NCI-H2196 treated with DMSO at 0.1 percent for 48 hours (cell line): ENCODE results near the gene HCN4.

ENCODE experiments used
- DNase-seq: peaks from one replicate; lab custom pipeline; 2025; ENCODE audit not compliant: unreplicated experiment; lab: John Stamatoyannopoulos, UW

The HCN4 gene

DNA sequence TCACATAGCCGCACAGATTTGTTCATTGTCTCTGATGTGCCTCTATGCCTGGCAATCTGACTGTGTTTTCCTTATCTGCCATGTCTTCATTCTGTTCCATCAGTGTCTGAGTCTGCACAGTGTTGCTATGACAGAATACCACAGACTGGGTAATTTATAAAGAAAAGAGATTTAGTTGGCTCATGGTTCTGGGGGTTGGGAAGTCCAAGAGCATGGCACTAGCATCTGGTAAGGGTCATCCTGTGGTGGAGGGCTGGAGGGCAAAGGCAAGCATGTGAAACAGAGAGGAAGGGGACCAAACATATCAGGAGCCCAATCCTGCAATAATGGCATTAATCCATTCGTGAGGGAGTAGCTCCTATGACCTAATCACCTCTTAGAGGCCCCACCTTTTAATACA lies 11.9 kb upstream of the HCN4 start:
- no peak for DNase-seq

DNA sequence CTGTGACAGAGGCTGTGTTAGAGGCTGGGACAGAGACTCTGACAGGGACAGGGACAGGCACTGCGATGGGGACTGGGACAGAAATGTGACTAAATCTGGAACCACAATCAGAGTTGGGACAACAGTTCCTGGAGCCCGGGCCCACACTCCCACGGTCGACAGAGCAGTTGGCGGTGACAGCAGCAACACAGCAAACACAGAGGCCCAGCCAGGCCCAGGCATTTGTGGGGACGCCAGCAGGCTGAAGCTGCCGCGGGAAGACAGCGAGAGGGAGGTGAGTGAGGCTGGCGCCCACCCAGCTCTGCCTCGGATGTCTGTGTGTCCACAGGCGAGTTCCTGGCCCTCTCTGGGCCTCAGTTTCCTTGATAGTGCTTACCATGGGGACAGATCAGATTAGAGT lies 9.3 kb upstream of the HCN4 start:
- no peak for DNase-seq

DNA sequence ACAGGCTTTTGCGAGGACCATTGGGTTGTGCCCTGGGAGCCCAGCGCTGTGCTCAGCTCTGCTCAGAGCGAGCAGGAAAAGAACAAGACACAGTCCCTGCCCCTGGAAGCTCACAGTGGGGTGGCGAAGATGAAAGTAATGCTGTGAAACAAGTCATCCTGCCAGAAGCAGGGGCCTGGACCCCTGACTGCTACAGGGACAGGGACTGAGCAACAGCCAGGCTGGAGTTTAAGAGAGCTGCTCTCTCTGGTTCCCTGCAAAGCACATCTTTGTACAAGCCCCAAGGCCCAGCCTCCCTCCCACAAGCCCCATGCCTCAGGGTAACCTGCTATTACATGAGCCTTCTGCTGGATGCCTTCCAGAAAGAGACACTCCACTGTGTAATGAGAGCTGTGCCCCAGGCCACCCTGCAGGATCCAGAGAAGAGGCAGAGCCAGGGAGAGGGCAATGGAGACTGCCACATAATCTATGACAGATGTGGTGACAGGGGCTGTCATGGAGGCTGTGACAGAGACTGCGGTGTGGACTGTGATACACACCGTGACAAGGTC lies 7.1 kb upstream of the HCN4 start:
- DNase-seq, result peak; percentile 5

DNA sequence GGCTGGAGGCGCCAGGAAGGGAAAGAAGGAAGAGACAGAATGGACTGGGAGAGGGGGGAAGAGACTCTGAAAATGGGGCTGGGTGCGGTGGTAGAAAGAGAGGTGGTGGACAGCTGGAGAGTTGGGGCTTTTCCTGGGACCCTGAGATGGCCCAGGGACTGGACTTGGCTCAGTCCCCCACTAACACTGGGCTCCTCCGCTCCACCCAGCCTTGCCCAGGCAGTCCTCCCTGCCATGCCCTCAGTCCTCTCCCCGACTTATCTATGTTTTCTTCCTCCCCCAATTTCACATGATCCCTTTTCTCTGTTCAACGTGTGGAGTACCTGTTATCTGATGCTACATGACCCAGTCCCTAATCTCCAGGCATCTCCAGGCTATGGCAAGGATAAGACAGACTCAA lies 6.3 kb upstream of the HCN4 start:
- no peak for DNase-seq

DNA sequence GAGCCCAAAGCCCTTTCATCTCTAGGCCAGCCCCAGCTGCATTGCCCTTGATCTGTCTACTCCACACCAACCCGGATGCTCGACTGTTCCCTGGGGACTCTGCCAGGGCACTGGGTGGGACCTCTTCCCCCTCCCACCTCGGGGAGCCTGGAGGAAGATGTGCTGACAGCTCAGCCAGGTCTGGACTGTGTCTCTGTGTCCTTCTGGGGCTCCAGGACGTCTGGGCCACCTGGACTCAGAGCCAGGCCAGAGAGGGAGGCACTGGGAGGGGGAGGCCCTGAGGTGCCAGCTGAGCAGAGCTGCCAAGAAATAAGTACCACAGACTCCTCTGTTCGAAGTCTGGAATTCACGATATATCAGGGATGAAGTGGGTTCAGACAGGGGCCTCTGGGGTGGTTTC lies 5.8 kb upstream of the HCN4 start:
- DNase-seq, result no peak

DNA sequence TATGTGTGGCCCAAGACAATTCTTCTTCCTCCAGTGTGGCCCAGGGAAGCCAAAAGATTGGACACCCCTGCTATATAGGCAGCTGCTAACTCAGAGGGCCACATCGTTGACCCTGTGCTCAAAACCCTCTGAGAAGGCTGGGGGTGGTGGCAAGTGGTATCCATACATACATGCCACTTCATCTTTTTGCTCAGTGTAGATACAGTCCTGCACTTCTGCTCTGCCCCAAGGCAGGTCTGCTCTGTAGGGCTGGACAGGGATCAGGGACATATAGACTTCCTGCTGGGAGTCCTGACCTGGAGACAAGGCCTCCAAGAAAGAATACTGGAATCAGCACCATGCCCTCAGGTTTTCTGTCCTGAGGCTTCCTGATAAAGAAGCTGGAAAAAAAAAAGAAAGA lies 4.5 kb upstream of the HCN4 start:
- DNase-seq, result no peak

DNA sequence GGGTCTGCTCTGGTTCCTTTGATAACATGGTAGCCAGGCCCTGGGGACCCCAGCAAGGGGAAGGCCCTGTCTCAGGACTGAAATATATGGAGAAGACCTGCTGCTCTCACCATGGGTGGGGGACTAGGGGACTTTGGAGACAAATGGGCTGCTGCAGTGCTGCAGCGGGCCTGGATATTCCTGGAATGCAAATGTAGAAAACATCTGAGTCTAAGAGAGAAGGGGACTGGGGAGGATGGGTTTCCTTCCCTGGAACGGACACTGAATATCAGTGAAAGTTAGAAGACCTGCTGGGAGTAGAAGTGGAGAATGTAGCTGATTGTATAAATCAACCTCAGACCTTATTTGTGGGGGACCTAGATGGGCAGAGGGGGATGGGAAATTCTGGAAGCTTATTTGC lies 3.1 kb upstream of the HCN4 start:
- no peak for DNase-seq

DNA sequence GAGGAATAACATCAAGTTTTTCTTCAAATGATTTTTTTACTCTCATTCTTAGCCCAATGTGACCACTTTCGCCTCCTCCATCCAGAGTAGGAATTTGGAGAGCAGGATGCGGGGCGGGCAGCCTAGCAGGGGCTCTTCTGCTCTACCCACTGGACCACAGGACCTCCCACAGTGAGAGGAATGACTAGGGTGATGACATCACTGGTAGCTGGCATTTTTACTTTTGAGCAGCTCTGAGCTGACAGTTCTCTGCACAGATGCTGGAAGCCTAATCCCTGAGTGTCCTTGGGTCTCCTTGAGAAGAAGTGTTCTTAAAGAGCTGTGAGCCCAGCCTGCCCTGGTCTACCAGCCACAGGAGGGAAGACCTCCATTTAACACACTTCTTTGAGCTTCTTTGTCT lies 1.4 kb upstream of the HCN4 start:
- no peak for DNase-seq

DNA sequence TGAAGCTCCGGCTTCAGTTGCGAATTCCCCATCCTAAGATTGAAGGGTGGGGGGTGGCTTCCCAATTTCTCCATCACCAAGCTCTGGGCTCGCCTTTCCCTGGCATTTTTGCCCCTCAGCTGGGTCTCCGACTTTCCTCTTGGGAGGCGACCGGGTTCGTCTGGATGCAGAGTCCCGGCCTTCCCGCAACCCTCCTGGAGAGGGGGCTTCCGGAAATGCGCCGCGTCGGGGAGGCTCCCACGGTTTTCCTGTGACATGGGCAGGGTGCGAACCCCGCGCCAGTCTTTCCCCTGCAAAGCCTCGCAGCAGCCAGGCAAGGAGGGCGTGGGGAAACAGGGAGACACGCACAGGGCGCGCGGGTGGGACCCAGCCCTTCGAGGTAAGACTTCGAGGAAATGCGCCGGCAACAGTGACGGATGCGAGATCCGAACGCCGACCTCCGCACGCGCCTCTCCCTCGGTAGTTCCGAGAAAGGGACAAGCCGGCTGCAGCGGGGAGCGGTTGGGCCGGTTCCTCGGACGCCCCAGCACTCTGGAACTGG lies 466 bp upstream of the HCN4 start:
- DNase-seq, result no peak

DNA sequence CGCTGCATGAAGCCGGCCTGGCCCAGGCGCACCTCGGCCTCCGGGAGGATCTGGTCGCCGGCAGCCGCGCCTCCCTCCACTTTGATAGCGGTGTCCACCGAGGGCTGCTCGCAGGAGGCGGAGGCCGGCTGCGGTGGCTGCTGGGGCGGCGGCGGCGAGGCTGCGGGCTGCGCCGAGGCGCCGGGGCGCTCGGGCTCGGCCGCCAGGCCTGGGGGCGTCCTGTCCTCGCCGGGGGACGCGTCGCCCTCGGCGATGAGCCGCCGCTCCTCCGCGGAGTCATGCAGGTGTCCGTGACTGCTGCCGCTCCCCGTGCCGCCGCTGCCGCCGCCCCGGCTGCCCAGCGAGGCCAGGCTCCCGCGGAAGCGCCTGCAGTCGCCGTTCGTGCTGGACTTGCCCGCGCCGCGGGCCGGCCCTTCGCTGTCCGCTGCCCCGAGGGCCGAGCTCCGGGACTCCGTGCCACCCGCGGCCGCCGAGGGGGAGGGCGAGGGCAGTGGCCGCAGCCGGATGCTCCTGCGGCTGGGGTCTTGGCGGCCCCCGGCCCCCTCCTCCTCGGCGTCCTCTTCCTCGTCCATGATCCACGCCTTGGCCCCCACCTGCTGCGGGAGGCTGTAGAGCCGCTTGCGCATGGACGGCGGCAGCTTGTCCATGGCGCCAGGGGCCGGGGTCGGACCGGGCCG lies 996 bp downstream of the HCN4 start:
- no peak for DNase-seq

DNA sequence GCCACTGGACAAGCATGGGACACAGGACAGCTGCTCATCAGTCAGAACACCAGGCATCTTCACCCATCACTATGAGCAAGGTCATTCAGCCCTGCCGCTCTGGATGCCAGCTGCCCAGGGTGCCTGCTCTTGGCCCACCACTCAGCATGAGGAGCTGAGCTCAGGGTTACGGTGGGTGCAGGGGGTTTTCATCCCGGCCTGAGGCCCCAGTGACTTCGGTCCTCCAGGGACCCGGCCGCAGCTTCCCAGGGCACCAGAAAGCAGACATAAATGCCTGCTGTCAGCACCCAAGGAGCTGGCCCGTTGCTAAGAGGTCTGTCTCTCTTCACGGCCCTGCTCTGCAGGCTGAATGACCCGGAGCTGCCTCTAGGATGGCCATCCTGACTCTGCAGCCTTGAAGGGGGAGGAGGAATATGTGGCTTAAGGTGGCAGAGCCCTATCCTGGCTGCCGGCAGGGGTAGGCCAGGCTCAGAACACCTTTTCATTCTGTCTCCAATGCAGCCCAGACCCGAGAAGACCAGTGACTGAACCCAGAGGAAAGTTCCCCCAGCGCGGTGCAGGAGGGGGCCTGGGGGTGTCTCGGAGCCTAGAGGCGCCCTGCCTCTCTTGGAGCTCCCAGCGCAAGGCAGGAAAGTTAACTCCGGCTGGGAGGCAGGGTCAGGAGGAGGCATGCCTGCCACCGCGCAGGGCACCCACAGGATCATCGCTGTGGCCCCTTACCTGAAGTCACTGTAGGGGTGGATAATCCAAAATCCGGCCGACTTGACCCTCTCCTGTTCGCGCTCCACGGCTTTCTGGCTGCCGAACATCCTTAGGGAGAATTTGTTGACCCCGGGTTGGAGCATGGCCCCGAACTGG lies 1.8 kb downstream of the HCN4 start:
- DNase-seq, result no peak

DNA sequence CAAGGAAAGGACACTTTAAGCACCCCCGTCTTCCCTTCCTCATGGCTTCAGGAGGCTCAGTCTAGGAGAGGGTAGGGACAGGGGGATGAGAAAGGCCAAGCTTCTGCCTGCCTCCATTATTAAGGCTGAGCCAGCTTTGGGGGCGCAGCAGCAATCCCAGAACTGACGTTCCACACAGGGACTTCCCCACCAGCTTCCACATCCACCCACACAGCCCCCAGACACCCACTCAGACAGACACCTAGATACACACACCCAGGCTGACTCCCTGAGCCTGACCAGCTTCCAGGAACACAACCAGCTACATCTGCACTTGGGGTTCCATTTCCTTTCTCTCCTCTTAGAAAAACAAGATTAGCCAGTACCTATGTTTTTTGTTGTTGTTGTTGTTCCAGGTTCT lies 4.7 kb downstream of the HCN4 start:
- no peak for DNase-seq

DNA sequence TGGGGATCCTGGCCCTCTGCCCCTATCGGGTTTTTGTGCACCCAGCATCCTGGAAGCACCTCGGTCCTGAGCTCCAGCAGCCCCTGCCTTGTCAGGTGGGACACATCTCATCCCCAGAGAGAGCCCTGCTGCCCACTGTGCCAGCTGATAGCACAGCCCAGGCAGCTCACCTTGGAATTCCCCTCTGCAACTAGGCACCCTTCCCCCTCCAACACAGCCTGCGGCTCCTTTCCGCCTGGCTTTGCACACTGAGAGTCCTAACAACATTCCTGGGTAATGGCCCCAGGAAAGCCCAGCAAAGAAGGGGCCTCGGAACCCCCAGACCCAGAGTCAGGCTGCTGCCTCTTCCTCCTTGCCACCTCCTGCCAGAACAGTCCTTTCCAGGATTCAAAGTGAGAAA lies 5.9 kb downstream of the HCN4 start:
- no peak for DNase-seq

DNA sequence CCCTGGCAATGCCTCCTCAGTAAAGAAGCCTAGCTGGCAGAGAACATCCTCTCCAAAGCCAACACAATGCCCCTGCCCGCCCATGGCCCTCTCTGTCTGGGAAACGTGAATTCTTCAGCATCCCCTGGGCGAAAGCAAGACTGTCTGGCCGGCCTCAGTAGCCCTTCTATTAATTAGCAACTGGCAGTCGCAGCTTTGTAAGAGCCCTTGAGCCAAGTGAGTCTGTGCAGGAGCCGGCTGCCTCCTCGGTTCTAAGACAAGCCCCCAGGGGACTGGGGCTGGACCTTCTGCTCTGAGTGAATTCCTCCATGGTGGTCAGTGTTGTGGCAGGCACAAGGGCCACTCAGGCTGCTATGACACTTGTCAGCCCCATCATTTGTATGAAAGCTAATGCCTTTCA lies 7.4 kb downstream of the HCN4 start:
- DNase-seq, result no peak

DNA sequence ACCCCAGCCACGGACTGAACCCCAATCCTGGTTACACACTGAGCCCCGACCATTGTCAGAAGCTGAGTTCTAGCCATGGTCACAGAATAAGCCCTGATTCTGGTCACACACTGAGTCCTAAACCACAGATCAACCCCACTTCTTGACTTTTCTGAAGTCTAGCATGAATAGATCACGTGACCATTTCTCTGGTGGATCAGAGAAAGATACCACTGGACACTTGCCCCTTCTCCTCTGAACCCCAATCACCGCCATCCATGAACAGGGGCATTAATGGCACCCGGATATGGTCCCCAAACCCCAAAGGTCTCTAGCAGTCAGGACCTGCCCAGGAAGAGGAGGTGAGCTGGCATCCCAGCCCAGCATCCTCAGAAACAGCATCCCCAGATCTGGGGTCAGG lies 9.1 kb downstream of the HCN4 start:
- DNase-seq, result no peak

DNA sequence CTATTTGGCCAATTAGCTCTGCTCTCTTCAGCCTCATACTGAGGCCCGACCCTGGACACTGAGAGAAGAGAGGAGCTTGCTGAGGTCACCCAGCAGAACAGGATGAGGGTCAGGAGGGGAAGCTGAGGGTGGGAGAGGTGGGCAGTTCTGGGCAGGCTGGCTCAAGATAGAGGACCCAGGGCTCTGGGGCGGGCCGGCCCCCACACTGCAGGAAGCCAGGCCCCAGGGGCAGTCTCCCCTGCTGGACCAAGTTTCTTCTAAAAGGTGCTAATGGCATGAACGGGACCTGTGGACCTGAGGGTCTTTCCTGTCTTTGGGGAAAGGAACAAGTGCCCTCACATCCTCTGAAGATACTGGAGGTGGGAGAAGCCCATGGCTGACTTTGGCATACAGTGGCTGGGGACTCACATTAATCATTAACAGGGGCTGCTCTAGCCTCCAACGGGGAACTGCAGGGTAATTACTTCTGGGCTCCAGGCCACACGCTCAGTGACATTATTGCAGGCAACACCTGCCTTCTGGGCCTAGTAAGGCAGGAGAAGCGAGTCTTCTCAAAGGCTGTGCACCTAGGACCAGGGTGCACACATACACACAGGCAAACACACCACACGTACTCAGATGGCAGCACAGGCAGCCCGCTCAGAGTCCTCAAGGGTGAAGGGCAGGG lies 10.6 kb downstream of the HCN4 start:
- DNase-seq, result no peak

DNA sequence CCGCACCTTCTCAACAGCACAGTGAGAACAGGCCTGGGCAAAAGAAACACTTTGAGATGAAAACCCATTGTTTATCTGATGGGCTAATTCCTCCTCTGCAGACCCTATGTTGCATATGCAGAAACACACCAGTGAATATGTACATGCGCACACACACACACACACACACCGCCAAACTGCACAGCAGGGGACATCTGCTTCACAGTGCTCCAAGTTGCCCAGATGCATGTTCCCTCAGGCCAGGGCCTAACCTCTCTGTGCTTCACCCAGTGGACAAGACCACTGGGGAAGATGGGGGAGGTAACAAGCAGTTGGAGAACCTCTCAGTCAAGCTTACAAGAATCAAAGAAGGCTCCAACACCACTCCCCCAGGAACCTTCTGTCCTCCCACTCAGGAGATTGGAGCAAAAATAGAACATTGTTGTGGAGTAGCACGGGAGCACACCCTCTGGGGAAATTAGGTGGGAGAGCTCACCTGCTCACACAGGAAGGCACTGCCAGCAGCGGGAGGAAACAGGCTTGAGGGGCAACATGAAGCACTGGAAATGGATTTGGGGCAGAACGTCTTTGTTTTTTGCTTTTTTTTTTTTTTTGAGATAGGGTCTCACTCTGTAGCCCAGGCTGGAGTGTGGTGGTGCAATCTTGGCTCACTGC lies 13.0 kb downstream of the HCN4 start:
- DNase-seq, result no peak

DNA sequence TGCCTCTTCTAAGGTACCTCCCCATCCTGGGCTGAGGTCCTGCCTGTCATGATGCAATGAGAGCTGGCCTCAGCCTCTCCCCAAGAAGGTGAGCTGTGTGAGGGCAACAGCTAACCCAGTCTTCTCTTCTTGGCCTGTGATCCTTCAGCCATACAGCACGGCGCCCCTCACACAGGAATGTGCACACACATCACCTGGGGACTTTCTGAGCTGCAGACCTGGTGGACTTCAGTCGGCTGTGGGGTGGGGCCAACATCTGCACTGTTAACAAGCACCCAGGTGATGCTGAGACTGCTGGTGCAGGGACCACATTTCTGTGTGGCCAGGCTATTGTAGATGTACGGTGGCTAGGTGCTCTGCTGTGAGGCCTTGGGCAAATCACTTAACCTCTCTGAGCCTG lies 14.5 kb downstream of the HCN4 start:
- DNase-seq, result no peak

DNA sequence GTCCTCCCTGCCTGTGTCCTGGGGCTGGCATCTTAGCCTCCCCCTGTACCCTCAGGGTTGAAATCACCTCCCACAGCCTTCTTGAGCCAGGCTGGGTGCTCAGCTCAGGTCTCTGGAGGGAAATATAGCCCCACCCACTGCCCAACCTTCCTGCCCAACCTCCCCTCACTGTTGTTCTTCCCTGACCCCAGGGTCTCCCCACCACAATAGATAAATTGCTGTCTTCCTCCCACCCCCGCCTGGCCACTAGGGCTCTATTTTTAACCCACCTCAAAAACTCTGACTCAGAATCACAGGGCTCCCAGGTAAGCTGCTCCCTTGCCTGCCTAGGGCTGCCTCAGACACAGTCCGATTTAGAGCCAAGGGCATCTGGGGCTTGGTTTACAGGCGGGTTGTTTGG lies 15.0 kb downstream of the HCN4 start:
- no peak for DNase-seq

DNA sequence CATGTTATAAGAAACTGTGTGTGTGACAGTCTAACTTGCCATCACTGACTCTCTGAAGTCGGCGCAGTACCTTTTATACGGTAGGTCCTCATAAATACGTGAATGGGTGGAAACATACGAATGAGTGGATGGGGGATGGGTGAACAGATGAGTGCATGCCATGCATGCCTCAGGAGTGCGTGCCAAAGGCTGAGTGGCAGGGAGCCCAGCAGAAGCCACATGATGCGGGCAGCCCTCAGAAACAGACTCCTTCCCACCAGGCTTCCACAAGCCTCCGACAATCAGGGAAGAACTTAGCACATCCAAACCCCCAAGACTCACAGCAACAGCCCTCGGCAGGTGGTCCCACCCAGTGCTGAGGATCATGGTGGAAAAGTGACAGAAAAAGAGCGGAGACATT lies 16.7 kb downstream of the HCN4 start:
- DNase-seq, result no peak

DNA sequence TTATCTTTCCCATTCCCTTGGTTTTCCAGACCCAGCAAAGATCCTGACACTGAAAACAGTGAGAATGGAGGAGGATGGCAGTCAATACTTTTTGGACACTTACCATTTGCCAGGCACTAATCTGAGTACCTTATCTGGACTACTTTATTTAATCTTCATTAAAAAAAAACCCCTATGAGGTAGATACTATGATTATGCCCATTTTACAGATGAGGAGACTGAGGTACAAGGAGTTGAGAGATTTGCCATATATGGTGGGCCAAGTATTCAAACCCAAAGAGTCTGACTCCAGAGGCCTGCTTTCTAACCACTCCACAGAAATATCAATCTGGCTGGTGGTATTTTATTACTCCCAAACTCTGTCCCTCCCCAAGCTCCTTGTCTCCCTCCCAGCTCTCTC lies 19.6 kb downstream of the HCN4 start:
- DNase-seq, result no peak
